GM21423 (cell line): ENCODE data around the gene SLC6A19.

Experiments
- ATAC-seq: cut with Tn5 transposase; IDR thresholded peaks from one replicate; pipeline ENCODE4 v1.9.1; 2021; ENCODE audit warnings: mild to moderate bottlenecking, moderate library complexity; ENCODE audit not compliant: unreplicated experiment

SLC6A19 gene

DNA sequence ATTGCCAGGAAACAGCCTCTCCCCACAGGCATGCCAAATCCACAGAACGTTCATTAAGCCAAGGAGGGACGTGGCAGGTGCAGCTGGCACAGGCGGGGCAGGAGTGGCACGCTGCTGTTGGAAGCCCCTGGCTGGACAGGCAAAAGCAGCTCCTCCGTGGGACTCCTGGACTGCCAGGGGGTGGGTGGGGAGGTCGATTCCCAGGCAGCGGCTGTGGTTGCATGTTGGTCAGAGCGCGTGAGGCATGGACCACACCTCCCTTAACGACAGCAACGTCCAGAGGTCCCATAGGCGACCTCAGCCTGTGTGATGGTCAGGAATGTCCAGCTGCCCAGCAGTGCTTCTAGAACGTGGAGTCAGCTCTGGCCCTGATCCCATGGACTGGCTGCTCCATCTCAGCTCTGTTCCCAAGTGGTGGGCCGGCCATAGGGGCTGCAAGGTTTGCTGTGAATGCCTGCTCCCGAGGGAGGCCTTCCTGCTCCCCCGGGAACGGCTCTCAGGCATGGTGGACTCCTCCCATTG, 6.9 kb downstream of the SLC6A19 start:
- no peak for ATAC-seq

DNA sequence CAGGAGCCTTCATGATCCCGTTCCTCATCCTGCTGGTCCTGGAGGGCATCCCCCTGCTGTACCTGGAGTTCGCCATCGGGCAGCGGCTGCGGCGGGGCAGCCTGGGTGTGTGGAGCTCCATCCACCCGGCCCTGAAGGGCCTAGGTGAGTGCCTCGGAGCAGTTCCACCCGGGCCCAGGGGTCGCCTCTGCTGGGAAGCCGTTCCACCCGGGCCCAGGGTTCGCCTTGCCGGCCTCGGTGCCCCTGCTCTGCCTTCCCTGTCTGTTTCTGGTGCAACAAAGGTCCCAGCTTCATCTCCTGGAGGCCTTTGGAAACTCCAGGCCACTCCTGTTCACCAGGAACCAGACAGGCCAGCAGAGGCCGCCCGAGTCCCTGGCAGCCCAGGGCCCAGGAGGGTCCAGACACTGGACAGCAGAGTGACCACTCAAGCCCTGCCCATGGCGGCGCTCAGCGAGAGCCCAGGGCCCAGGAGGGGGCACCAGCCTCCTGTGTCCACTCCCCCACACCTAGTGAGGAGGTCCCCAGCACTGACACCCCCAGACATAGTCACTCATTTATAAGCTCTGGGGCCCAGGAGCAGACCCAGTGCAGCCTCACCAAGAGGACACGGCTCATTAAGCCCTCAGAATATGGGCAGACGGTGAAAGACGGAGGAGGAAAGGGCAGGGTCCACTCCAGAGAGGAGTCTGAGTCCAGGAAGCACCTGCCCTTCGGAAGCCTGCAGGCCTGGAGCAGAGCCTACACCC, 7.5 kb downstream of the SLC6A19 start:
- ATAC-seq, result no peak

DNA sequence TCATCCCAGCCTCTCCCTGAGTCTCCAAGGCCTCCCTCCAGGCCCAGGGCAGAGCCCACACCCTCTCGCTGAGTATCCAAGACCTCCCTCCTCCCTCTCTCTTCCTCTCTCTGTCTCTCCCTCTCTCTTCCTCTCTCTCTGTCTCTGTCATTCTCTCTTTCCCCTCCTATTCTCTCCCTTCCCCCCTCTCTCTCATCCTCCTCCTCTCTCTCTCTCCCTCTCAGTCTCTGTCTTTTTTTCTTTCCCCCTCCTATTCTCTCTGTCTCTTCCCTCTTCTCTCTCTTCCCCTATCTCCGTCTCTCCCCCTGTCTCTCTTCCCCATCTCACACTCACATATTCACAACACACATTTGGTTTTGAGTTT, 8.1 kb downstream of the SLC6A19 start:
- ATAC-seq, result no peak

DNA sequence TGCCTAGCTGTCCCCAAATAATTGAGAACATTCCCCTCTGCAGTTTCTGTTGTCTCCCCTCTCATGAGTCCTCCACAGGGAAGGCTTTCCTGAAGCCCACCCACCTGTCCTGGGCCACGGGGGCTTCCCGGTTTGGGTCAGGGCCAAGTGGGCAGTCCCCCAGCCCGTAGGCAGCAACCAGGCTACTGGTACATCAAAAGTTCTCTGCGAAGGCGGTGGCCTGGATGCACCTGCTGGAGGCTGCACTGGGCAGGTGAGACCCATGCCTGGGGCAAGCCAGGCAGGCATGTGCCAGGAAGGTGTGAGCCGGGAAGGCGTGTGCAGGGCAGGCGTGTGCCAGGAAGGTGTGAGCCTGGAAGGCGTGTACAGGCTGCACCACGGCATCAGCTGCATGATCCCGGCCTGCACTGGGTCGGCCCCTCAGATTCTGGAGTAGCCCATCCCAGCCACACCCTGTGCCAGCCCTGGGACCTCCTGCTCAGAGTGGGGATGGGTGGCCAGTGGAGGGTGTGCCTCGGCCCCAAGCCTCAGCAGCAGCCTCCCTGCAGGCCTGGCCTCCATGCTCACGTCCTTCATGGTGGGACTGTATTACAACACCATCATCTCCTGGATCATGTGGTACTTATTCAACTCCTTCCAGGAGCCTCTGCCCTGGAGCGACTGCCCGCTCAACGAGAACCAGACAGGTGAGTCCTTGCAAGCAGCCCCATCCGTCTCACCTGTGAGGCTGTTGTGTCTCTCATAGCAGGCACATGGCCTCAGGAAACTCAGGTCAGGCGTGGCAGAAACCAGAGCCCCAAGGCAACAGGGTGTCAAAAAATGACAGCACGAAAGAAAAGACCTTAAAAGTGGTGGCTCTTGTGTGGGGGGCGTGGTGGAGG, 8.7 kb downstream of the SLC6A19 start:
- no peak for ATAC-seq

DNA sequence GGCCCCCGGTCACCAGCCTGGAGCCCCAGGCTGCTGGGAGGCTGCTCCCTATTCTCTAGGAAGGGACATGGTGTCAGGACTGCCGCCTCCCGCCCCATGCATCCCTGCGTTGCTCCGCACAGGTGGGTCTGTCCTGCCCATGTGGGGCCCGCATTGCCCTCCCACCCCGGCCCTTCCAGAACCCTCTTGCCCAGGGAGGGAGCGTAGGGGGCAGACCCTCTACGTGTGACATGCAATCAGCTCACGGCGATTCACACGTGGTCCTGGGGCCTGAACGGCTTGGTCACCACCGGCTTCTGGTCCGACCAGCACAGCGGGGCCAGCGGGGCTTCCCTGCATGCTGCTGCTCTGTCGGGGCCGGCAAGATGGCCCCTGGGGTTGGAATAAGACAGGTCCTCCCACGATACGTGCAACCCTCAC, 9.4 kb downstream of the SLC6A19 start:
- ATAC-seq, result no peak

DNA sequence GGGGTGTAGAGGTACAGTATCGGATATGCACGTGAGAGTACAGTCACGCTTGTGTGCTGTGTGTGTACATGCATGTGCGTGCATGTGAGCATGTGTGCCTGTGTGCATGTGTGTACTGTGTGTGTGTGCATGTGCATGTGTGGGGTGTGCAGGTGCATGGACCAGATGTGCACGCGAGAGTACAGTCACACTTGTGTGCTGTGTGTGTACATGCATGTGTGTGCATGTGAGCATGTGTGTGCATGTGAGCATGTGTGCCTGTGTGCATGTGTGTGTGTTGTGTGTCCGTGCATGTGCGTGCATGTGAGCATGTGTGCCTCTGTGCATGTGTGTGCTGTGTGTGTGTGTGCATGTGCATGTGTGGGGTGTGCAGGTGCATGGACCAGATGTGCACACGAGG, 10.3 kb downstream of the SLC6A19 start:
- no peak for ATAC-seq

DNA sequence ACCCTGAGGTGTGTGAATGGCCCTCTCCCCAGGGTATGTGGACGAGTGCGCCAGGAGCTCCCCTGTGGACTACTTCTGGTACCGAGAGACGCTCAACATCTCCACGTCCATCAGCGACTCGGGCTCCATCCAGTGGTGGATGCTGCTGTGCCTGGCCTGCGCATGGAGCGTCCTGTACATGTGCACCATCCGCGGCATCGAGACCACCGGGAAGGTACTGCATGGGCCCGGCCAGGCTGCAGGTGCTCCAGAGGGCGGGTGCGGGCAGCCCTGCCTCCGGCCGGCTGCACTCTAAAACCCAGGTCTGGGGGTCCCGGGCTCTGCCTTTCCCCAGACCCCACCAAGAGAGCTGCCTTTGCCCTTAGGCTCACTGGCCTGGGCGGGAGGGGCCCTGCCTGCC, 10.9 kb downstream of the SLC6A19 start:
- ATAC-seq, result no peak

DNA sequence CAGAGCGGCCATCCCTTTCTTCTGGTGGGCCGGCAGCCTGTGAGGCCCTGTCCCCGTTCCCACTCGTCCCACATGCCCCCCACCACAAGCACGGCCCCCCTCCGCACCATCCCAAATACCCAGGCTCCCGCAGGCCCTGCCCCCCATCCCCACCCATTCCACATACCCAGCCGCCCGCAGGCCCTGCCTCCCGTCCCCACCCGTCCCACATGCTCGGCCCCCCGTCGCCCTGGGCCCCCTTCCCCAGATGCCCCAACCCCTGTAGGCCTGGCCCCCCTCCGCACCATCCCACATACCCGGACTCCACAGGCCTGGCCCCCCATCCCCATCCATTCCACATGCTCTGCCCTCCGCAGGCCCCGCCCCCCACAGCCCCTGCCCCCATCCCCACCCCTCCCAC, 11.5 kb downstream of the SLC6A19 start:
- no peak for ATAC-seq

DNA sequence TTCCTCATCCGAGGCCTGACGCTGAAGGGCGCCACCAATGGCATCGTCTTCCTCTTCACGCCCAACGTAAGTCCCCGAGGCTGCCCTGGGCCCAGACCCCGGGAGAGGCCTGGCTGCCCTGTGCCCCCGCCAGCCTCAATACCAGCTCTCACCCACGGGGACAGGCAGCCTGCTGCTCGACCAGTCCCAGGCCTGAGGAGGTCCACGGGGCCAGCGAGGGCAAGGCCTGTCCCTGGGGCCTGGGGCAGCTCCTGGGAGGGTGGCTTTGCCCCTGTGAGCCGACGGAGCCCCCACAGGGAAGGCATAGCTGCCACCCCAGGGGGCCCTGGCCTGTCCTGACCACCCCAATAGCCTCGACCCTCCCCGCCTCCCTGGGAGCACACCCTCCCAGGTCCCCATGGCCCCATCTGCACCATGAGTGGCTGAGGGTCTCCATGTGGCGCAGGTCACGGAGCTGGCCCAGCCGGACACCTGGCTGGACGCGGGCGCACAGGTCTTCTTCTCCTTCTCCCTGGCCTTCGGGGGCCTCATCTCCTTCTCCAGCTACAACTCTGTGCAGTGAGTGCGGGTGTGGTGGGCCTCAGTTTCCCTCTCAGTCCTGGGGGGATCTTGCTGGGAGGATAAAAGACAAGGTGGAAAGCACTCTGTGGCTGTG, 12.2 kb downstream of the SLC6A19 start:
- ATAC-seq, result no peak

DNA sequence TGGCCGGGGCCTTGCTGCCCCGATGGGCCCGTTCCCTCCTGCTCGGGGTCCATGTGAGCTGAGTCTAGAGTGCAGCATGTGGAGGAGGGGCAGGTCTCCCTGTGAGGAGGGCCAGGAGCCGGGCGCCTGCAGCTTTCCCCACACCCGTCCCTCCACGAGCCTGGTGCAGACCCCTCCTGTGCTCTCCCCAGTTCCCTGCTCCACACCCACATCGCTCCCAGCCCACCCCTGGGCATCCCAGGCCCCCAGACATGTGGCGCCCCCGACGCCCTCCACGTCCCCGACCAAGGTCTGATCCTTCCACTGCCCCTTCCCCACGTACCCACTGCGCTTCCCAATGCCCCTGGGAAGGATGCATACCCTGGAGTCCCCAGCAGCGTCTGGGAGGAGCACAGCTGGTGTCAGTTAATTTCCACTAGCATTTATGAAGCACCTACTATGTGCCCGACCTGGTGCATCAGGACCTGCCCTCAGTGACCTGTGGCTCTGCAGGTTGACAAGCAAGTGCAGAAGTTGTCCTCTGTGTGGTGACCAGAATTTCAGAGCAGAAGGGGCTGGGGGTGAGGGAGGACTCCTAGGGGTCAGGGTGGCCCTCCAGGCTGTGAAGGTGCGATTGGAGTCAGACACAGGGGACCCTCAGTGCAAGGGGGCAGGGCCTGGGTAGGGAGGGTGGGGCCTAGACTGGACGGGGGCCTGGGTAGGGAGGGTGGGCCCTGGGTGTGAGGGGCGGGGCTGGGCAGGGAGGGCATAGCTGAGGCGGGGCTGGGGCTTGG, 13.0 kb downstream of the SLC6A19 start:
- ATAC-seq, result no peak

DNA sequence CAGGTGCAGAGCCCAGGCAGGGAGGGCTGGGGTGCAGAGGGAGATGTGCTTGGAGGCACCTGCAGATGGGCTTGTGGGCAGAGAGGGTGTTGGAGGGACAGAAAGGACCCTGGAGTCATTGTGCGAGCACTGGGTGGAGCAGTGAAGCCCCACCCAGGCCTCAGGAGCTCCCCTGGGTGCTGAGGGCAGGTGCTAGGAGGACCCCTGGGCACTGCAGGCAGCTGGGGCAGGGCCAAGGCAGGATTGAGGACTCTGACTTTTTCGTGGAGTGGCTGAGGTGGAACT, 13.5 kb downstream of the SLC6A19 start:
- ATAC-seq, result no peak

DNA sequence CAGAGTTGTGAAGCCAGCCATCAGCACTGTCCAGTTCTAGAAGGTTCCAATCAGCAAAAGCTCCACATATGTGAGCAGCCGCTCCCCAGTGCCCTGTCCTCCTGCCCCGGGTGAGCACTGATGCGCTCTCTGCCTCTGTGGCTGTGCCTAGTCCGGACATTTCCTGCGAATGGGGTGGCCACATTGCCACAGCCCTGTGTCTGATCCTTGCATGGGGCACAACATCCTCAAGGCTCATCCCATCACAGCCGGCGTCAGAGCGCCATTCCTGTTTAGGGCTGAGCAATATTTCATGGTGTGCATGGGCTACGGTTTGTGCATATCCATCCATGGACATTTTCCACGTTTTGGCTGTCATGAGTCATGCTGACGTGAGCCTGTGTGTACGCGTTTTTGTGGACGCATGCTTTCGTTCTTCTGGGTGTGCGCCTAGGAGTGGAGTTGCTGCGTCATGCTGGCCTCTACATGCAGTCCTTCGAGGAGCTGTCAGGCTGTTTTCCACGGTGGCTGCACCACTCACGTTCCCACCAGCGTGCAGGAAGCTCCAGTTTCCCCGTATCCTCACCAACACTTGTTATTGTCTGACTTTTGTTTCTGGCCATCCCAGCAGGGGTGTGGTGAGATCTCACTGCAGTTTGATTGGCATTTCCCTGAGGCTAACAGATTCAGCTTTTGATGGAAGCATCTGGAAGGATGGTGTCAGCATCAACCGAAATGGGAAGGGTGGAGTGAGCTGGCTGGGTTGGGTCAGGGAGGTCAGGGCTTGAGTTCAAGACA, 14.1 kb downstream of the SLC6A19 start:
- ATAC-seq, result no peak

DNA sequence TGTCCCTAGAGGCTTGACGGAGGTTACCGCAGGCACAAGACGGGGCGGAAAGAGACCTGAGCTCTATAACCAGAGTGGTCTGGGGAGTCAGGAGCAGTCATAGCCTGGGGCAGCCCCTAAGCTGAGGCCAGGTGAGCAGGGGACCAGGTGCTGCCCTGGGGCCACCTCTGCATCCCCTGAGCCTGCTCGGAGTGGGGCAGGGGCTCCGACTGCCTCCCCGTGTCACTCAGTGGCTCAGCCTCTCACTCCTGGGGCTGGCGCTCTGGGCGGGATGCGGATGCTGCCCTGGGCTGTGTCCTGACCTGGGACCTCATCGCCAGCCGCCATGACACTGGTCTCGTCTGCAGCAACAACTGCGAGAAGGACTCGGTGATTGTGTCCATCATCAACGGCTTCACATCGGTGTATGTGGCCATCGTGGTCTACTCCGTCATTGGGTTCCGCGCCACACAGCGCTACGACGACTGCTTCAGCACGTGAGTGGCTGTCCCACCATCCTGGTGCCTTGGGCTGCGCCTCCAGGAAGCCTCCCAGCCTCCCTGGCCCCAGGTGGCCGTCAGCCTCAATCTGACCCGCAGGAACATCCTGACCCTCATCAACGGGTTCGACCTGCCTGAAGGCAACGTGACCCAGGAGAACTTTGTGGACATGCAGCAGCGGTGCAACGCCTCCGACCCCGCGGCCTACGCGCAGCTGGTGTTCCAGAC, 15.0 kb downstream of the SLC6A19 start:
- no peak for ATAC-seq

DNA sequence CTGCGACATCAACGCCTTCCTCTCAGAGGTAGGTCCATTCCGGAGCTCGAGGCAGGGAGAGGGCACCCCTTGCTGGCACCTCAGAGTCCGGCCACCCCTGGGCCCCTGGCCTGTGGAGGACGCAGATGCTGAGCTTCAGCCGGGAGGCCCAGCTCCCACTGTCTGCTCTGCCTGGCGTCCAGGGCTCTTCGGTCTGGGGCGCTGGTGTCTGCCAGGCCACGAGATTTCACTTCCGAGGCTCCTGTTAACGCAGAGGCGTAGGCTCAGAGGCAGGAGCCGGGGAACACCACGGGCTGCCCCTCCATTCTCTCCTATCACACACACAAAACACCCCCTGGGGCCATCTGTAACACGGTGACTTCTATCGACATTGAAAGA, 15.5 kb downstream of the SLC6A19 start:
- ATAC-seq, result no peak

DNA sequence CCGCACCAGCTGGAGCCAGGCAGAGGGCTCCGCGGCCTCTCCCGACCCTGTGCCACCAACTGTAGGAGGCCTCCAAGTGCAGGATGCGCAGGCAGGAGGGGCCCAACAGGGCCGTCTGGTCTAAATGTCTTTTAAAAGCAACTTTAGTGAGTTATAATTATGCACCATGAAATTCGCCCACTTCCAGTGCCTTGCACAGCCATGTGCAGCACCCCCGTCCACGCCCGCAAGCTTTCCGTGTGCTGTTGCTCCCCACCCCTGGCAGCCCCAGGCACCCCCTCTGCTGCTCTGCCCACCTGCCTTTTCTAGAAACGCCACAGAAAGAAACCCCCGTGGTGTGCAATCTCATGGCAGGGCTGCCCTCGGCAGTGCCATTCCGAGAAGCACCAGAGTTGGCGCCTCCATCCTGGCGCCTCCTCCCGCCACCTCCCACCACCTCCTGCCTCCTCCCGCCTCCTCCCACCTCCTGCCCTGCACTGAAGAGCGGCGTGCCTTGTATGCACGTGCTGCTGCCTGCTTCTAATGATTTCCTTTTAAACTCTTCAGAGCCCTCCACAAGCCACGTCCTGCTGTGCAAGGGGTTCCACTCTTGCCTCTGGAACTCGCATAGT, 16.3 kb downstream of the SLC6A19 start:
- no peak for ATAC-seq

DNA sequence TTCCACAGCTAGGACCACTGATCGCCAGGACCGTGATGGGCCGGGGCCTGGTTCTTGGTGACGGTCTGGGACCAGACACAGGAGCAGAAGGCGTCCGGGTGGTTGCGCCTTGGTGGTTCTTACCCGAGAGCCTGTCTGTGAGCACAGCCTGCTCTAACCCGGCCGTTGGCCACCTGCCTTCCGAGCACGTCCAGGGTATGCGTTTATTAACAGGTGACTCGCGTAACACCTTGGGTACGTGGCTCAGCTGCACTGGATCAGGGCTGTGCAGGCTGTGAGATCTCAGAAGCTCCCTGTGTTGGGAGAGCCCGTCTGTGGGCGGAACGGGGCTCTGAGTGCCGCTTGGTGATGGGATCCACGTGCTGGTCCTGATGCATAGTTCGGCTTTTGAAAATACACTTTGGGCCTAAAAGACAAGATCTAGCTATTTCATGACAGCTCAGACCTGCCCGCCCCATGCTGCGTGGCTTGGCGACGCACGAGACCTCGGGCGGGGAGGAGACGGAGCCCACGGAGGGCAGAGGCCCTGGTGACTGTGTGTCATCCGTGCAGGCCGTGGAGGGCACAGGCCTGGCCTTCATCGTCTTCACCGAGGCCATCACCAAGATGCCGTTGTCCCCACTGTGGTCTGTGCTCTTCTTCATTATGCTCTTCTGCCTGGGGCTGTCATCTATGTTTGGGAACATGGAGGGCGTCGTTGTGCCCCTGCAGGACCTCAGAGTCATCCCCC, 17.1 kb downstream of the SLC6A19 start:
- ATAC-seq, result no peak

DNA sequence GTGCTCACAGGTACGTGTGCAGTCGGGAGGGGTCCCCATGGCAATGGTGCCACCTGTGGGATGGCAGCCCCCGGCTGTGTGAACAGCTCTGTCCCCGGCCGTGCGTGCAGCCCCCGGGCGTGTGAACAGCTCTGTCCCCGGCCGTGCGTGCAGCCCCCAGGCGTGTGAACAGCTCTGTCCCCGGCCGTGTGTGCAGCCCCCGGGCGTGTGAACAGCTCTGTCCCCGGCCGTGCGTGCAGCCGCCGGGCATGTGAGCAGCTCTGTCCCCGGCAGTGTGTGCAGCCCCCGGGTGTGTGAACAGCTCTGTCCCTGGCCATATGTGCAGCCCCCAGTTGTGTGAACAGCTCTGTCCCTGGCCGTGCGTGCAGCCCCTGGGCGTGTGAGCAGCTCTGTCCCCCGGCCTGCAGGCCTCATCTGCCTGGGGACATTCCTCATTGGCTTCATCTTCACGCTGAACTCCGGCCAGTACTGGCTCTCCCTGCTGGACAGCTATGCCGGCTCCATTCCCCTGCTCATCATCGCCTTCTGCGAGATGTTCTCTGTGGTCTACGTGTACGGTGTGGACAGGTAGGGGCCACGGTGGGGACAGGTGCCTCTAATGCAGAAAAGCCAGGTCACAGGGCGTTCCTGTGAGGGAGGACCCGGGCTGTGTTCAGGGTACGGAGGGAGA, 17.8 kb downstream of the SLC6A19 start:
- no peak for ATAC-seq

DNA sequence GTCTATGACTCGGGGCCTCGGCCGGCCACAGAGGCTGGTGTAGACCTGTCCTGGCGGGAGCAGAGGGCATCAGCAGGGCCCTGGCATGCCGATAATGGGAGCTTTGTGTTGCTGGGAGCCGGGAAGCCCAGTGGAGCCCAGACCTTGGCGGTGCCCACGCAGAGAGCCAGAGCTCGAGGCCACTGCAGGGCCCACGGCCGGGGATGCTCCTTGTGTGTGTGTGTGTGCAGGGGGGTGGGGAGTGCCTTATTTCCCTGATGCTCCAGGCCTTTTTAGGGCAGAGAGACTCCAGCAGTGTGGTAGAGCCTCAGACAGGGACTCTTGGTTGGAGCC, 18.3 kb downstream of the SLC6A19 start:
- no peak for ATAC-seq
